ENCODE results near the gene NRG2.

Gene NRG2

GRCh38 chr5:139820606-139821005, 222.5 kb downstream of the NRG2 start:
- in situ Hi-C loops (cut with HindIII; ENCODE audit: low sequenced_read_pairs): no loop called here
- no peak for TF ChIP-seq CTCF (IDR thresholded peaks at IDR 0.05; ENCODE audit: low read depth, low read length, missing control alignments)
- no peak overlapping the region for H3K4me3 ChIP-seq (ENCODE audit: low read depth, low read length)
- no peak for DNase-seq (ENCODE audit: low read depth)

GRCh38 chr5:139820130-139820529, 223.0 kb downstream of the NRG2 start:
- in situ Hi-C loops (cut with HindIII; ENCODE audit: low sequenced_read_pairs): no loop called here
- TF ChIP-seq CTCF (IDR thresholded peaks at IDR 0.05; ENCODE audit: low read depth, low read length, missing control alignments): no peak

GRCh38 chr5:139817970-139818369, 225.1 kb downstream of the NRG2 start:
- in situ Hi-C loops (cut with HindIII; ENCODE audit: low sequenced_read_pairs): no loop called here
- TF ChIP-seq CTCF (IDR thresholded peaks at IDR 0.05; ENCODE audit: low read depth, low read length, missing control alignments): no peak
- H3K4me3 ChIP-seq (ENCODE audit: low read depth, low read length): no peak overlapping the region
- no peak for DNase-seq (ENCODE audit: low read depth)

More at GRCh38 chr5:139820130-139820529, 223.0 kb downstream of the NRG2 start:
- H3K4me3 ChIP-seq (ENCODE audit: low read depth, low read length): no peak overlapping the region
- DNase-seq (ENCODE audit: low read depth): no peak

GRCh38 chr5:139817362-139817761, 225.7 kb downstream of the NRG2 start:
- DNase-seq (ENCODE audit: low read depth): no peak
- in situ Hi-C loops (cut with HindIII; ENCODE audit: low sequenced_read_pairs): no loop called here
- TF ChIP-seq CTCF (IDR thresholded peaks at IDR 0.05; ENCODE audit: low read depth, low read length, missing control alignments): no peak
- H3K4me3 ChIP-seq (ENCODE audit: low read depth, low read length): no peak overlapping the region

GRCh38 chr5:139816566-139816965, 226.5 kb downstream of the NRG2 start:
- no peak overlapping the region for H3K4me3 ChIP-seq (ENCODE audit: low read depth, low read length)
- no peak for DNase-seq (ENCODE audit: low read depth)
- in situ Hi-C loops (cut with HindIII; ENCODE audit: low sequenced_read_pairs): no loop called here
- TF ChIP-seq CTCF (IDR thresholded peaks at IDR 0.05; ENCODE audit: low read depth, low read length, missing control alignments): no peak

GRCh38 chr5:139814704-139815280, 228.3 kb downstream of the NRG2 start:
- no peak overlapping the region for H3K4me3 ChIP-seq (ENCODE audit: low read depth, low read length)
- TF ChIP-seq CTCF (IDR thresholded peaks at IDR 0.05; ENCODE audit: low read depth, low read length, missing control alignments): no peak
- in situ Hi-C loops (cut with HindIII; ENCODE audit: low sequenced_read_pairs): no loop called here
- no peak for DNase-seq (ENCODE audit: low read depth)
